ENCODE data around the gene NUP62.

DNA sequence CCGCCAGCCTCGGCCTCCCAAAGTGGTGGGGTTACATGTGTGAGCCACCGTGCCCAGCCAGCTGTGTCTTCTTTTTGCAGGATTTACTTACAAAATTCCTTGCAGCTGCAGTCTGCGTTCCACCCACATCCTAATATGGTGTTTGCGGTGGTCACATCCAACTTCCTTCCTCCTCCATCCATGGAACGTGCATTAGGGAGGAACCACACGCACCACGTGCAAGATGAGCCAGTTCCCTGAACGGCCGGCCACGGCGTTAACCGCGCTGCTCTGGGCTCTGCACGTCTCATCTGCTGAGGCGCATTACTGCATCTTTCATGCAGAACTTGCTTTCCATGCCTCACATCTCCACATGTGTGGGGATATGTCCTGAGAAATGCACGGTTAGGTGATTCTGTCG lies 44.7 kb upstream of the NUP62 start:
- TF ChIP-seq GATA3 (IDR thresholded peaks at IDR 0.05; ENCODE audit: low read depth, low read length) (no peak), GATA2 (IDR thresholded peaks at IDR 0.05; ENCODE audit: low read depth, low read length) (no peak)
